Measurements from ENCODE around the gene CARS2.
A peak's percentile ranks its signal among the peaks of the same experiment; 100 is the strongest.

CARS2 gene

DNA sequence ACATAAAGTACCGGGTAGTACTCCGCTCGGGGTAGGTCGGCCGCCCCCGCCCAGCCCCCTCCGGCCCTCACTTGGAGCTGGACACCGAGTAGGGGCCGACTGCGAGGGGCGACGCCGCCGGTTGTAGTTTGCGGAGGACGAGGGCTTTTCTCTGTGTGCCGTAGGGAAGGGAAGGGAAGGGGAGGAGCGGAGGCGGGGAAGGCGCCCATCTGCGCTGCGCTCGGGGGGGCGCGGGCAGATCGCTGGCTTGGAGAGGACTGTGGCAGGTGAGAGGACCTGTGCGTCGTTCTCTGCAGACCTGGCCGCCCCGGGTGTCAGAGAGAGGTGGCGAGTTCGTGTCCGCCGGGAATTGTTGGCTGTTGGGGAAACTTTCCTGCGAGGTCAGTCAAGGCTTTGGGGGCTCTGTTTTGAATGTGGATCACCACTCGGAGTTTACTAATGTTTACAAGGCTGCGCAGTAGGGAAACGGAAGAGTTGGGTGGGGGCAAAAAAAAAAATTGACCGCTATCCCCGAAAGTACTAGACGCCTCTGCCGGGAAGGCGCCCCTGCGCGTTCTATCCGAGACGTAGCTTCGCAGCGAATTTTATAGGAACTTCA lies 9.0 kb upstream of the CARS2 start:
- TF ChIP-seq, protein P1, sequence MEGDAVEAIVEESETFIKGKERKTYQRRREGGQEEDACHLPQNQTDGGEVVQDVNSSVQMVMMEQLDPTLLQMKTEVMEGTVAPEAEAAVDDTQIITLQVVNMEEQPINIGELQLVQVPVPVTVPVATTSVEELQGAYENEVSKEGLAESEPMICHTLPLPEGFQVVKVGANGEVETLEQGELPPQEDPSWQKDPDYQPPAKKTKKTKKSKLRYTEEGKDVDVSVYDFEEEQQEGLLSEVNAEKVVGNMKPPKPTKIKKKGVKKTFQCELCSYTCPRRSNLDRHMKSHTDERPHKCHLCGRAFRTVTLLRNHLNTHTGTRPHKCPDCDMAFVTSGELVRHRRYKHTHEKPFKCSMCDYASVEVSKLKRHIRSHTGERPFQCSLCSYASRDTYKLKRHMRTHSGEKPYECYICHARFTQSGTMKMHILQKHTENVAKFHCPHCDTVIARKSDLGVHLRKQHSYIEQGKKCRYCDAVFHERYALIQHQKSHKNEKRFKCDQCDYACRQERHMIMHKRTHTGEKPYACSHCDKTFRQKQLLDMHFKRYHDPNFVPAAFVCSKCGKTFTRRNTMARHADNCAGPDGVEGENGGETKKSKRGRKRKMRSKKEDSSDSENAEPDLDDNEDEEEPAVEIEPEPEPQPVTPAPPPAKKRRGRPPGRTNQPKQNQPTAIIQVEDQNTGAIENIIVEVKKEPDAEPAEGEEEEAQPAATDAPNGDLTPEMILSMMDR (conservative IDR thresholded peaks at IDR 0.05) = no peak
- TF ChIP-seq ZFX (IDR thresholded peaks at IDR 0.05) = no peak
- H3K27ac ChIP-seq = peak overlapping the region; percentile 92

DNA sequence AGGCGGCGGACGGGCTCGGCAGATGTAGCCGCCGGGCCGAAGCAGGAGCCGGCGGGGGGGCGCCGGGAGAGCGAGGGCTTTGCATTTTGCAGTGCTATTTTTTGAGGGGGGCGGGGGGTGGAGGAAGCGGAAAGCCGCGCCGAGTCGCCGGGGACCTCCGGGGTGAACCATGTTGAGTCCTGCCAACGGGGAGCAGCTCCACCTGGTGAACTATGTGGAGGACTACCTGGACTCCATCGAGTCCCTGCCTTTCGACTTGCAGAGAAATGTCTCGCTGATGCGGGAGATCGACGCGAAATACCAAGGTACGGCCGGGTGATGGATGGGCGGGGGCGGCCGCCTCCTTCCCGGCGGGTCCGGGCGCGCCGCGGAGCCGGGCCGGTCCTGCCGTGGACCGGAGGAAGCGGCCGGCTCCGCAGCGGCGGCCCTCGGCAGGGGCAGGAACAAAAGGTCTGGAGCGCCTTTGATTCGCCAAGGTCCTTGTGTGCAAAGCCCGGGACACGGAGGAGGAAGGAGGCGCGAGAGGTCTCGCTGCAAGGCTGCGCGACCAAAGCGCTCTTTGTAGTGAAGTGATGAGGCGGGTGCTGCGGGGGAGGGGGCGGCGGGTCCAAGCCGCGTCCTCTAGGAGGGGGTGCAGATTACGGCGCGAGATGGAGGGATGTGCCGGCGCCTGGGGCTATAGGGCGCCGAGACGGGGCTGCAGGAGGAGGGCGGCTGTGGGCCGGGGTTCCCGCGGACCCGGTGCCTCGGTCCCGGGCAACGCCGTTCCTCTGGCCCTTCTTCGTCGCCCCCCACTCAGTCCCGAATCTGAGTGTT lies 8.3 kb upstream of the CARS2 start:
- peak overlapping the region; percentile 92 for H3K27ac ChIP-seq
- TF ChIP-seq ZFX (IDR thresholded peaks at IDR 0.05) = no peak

DNA sequence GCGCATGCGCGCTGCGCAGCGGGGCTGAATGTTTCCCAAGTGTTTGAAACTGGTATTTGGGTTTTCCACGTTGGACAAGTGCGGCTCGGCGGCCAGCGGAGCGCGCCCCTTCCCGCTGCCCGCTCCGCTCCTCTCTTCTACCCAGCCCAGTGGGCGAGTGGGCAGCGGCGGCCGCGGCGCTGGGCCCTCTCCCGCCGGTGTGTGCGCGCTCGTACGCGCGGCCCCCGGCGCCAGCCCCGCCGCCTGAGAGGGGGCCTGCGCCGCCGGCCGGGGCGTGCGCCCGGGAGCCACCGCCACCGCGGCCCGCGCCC lies 7.7 kb upstream of the CARS2 start, which contains the start of gene ING1:
Gene ING1 (plus strand): TSS at position 59 of the 311 bp plus-strand sequence. CDS start 450 bp downstream, outside the sequence.
- TF ChIP-seq, protein P1 (conservative IDR thresholded peaks at IDR 0.05) = no peak
- no peak; the same call in 1 of the 2 replicates for TF ChIP-seq ZFX (IDR thresholded peaks at IDR 0.05)
- H3K27ac ChIP-seq = peak within 1 kb of the TSS; percentile 92

DNA sequence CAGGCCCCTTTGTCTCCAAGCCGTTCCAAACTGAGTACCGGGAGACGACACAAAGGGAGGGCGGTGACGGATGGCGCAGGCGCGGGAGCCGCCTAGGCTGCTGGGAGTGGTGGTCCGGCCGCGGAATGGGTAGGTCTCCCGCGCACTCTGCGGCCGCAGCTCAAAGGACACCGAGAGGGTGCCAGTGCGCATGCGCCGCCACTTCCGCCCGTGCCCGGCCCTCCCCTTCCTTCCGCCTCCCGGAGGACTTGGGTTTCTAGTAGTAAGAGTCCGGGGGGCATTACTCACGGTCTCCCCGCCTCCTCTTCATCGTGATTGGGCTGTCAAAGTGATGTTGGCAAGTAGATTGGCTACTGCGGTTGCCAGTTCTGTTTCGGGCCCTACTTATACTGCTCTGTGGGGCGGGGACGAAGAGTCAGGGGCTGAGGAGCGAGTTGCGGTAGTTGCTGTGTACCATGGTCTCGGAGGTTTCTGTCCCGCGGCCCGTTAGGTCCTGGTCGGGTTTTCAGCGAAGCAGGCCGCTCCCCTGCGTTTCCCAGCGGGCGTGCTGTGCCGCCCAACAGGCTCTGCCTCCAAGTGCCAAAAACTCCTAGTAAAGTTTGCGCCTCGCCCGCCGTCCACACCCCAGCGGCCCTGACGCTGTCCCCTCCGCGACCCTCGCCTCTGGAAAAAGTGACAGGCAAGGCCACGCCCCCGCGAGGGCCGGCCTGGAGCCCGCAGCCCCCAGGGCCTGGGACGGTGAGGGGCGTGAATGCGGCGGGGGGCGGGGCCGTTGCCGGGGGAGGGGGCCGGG lies 7.1 kb upstream of the CARS2 start:
- no peak; the same call in 1 of the 2 replicates for TF ChIP-seq ZFX (IDR thresholded peaks at IDR 0.05)
- TF ChIP-seq, protein P1 (conservative IDR thresholded peaks at IDR 0.05) = no peak
- H3K27ac ChIP-seq = peak overlapping the region; percentile 92

DNA sequence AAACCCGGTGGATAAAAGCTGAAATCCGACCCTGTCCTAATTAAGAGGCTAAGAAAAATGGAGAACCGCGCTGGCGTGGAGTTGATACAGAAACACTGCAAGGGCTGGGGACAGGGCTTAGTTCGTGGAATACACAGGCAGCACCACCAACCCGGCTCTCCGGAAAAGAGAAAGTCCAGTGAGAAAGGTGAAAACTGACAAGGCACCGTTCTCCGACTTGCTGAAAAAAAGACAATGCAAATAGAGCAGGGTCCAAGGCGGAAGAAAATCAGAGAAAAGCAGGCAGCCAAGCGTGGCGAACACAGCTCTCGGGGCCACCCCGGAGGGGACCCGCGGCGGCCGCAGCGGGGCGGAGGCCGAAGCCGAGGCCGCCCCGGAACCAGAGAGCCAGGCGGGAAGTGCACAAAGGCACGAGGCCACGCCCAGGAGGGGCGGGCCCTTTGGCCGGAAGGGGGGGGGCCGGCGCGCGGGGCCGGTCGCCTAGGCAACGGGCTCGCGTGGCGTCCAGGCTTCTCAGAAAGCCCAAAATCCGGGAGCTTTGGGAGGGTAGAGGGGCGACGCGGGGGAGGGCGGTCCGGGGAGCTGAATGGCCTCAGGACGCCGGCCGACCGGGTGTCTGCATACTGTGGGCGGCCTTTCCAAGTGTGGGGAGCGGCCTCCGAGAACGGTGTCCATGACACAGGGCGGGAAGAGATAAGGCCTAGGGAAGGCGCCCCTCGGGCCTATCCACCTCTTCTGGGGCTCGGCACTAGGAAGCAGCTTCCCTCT lies 6.3 kb upstream of the CARS2 start:
- H3K27ac ChIP-seq = peak overlapping the region; percentile 92
- TF ChIP-seq ZFX (IDR thresholded peaks at IDR 0.05) = peak; percentile 35; the same call in 1 of the 2 replicates
- TF ChIP-seq, protein P1 (conservative IDR thresholded peaks at IDR 0.05) = no peak

DNA sequence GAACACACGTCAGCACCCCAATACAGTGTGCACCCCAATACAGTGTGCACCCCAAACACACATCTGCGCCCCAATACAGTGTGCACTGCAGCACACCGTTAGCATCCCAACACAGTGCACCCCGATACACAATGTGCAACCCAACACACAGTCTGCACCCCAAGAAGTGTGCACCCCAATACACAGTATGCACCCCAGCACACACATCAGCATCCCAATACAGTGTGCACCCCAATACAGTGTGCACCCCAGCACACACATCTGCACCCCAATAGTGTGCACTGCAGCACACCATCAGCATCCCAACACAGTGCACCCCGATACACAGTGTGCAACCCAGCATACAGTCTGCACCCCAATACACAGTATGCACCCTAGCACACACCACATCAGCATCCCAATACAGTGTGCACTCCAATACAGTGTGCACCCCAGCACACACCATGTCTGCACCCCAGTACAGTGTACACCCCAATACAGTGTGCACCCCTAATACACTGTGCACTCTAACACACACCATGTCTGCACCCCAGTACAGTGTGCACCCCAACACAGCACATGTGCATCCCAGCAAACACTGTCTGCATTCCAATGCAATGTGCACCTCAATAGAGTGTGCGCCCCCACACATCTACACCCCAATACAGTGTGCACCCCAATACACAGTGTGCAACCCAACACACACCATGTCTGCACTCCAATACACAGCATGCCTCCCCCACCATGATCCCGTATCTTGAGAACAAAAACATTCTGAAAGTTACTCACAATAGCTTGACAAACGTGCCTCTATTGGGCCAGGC lies 855 bp upstream of the CARS2 start:
- TF ChIP-seq, protein P1 (conservative IDR thresholded peaks at IDR 0.05) = no peak
- no peak for TF ChIP-seq ZFX (IDR thresholded peaks at IDR 0.05)
- peak overlapping the region; percentile 89 for H3K27ac ChIP-seq

Data from C4-2B (cell line).